GM18951 (cell line): ENCODE results near the gene HLA-F.

Experiments used
- POLR2A ChIP-seq: IDR thresholded peaks from 4 replicates; pipeline ENCODE4 v1.6.1; 2011; ENCODE audit warnings: mild to moderate bottlenecking; ENCODE audit not compliant: insufficient read length, insufficient read depth; ENCODE audit errors: extremely low read depth
- in situ Hi-C: fragments of 300-500 bp; cut with MboI; formaldehyde crosslinking; loops from one replicate; pipeline ENCODE4 v1.12.0; 2022; ENCODE audit warnings: low sequenced_read_pairs, mixed read lengths, inconsistent platforms; ENCODE audit not compliant: unreplicated experiment

HLA-F gene

DNA sequence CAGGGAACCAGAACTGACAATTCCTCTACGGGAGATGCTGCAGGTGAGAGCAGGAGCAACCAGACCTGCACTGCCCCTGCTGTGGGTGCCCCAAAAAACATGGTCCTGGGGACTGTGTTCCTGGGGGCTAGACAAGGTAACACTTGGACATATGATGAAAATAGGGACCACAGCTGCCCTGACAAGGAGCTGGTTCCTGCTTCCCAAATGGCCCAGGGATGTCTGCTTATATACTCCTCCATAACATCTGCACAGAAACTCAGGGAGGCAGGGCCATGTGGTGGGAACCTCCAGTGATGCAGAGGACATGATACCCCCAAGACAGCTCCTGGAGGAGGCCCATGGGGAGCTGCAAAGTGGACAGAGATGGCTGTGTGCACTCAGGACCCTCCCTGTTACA is 19.8 kb downstream of the HLA-F start:
- in situ Hi-C loops, result no loop called here
- TF ChIP-seq POLR2A, result no peak

DNA sequence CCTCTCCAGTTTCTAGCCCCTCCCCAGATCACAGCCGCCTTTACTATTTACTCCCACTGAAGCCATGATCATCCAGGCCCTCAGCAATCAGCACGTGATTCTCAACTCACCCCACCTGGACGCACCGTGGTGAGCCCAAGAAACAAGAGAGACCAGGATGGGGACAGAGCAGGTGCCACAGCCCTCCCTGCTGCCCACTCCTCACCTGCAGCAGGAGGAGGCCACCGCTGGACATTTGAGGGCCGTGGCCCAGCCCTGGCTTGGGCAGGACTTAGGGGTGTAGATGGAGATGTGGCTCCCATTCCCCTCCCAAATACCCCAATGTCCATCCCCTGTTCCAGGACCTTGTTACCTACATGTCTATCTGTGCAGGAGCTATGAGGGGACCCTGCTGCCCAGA is 20.3 kb downstream of the HLA-F start:
- no peak for TF ChIP-seq POLR2A
- in situ Hi-C loops, result no loop called here

DNA sequence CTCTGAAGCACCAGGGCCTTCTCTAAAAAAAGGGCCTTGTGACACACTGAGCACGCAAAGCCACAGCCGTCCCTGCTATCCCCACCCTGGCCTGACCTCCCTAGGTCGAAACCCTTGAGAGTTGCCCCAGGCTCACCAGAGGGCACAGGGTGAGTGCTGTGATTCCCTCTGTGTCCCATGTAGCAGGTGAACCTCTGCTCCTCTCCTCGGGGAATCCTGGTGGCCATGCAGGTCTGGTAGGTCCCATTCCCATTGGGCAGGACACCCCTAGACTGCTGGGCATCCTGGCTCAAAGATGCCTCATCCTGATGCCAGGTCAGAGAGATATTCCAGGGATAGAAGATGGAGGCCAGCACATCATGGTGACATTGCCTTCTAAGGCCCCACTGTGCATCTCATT is 20.9 kb downstream of the HLA-F start:
- TF ChIP-seq POLR2A, result no peak
- in situ Hi-C loops, result no loop called here

DNA sequence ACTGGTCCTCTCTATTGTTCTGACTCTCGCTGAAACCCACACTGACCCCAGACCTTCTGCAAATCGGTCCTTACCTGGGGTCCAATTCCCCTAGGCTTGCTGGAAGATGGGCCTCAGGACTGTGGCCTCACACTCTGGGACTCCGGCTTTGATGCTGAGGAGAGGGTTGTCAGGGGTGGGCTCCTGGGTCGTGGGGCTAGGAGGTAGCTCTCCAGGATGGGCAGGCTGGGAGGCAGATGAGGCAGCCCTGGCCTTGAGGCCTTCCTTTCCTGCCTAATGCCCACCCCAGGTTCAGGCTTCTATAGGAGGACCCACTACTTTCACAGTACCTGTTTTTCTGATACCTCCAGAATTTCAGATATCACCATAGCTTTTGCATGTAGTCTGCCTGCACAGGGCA is 21.4 kb downstream of the HLA-F start:
- TF ChIP-seq POLR2A, result no peak
- in situ Hi-C loops, result no loop called here

DNA sequence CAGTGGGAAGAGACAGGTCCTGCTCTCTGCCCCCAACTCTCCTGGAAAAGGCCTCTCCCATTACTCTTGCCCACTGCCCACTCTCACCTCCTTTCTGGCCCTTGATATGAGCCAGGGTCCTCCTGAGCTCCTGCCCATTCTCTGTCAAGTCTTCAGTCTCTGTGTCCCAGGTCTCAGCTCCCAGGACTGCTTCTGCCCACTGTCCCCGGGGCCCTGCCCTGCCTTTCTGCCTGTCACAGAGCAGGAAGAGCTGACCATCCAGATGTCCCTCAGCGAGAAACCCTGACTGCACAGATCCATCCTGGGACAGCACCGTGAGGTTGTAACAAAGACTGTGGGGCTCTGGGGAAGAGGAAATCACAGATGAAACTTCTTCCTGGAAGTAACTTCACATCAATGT is 22.2 kb downstream of the HLA-F start:
- no peak for TF ChIP-seq POLR2A
- in situ Hi-C loops, result no loop called here

DNA sequence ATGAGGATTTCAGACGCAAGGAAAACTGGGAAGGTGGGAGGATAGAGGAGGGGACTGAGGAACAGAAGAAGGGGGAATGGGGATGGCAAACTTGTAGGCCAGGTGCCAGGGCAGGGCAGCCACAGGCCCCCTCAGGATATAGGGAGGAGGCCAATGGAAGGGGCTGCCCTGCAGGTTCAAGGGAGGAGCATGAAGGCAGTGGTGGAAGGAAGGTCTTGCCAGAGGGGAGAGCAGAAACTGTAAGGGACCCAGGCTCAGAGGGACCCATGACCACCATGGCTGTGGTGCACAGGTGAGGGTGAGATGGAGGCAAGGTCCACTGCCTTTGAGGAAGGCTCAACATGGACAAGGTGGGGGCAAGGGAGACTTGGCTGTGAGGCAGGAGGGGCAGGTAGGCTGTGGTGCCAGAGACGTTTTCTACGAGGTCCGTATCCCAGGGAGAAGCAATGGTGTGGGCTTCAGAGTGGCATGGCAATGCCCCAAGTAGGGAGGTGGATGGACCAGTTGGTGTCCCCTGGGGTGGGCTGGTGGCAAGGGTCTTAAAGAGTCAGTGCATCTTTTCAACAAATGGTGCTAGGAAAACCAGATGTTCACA is 22.7 kb downstream of the HLA-F start:
- no peak for TF ChIP-seq POLR2A
- in situ Hi-C loops, result no loop called here

DNA sequence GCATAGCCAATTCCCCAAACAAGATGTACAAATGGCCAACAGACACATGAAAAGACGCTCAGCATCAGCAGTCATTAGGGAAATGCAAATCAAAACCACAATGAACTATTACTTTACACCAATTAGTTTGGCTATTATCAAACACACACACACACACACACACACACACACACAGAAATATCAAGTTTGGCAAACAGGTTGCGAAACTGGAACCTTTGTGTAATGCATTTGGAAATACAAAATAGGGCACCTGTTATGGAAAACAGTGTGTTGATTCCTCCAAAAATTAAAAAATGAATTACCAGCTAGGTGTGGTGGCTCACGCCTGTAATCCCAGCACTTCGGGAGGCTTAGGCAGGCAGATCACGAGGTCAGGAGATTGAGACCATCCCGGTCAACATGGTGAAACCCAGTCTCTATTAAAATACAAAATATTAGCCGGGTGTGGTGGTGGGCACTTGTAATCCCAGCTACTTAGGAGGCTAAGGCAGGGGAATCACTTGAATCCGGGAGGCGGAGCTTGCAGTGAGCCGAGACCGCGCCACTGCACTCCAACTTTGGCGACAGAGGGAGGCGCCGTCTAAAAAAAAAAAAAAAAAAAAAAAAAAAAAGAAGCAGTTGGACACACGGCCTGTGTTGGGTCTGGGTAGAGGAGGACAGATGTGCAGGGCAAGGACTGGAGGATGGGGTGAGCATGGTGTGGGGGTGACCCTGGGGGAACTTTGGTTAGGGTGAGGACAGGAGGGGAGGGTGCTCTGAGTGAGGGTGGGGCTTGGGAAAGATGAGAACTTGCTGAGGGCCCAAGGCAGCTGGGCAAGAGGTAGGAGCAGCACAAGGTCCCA is 23.8 kb downstream of the HLA-F start:
- no peak for TF ChIP-seq POLR2A

DNA sequence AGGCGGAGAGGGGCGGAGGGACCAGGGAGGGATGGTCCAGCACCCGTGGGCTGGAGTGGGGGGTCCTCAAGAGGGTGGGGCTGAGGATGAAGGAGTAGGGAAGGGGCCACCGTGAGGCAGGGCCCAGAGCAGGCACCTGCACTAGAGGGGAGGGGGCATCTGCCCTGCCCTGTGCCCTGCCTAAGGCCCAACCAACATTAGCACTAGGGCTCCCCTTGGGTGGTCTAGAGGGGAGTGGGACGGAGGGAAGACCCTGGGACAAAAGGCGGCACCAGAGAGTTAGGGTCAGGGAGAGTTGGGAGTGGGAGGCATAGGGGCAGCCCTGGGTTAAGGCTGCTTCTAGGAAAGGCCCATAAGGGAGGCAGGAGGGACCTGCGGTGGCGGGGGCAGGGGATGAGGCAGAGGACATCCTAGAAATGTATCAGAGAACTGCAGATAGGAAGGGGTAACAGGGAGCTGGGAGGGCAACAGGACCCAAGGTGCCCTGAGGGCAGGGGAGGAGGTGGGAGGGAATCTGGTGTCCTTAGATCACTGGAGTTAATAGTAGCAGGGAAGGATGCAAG is 24.5 kb downstream of the HLA-F start:
- TF ChIP-seq POLR2A, result no peak
- in situ Hi-C loops, result no loop called here

More for the DNA sequence above, 23.8 kb downstream of the HLA-F start:
- in situ Hi-C loops, result no loop called here

DNA sequence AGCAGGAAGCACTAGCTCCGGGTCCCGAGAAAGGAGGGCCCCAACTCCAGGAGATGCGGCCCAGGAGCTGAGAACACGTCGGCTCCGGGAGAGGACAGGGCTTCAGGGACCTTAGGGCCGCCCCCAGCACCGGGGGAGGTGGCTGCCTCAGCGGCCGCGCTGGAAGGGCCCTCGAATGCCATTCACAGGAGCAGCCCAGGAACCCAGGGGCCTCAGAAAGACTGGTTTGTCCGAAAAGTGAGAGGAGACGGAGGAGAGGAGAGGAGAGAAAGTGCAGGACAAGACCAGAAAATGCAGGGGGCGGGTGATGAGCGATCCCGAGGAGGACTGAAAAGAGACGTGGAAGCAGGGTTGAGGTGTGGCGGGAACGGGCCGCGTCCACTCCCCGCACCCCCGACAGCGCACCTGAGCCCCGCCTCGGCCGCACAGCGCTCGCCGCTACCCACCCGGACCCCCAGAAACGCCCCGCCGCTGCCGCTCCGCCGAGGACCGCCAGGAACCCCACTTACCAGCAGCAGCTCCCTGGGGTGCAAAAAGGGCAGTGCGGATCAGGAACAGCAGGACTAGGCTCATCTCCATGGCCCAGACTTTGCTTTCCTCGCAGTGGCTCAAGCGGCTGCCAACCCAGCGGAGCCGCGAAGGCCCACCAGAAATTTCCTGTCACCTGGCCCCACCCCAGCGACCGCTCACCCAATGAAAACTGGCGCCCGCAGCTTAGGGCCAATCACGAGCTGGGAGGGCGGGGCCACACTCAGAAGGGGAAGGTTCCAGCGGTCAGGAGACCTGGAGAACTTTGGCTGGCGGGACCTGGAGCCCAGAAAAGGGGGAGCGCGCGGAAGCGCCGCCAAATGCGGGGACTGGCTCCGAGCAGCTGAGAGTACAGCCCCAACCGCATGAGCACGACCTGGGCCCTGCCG is 25.4 kb downstream of the HLA-F start:
- TF ChIP-seq POLR2A, result peak; percentile 69
- in situ Hi-C loops, result no loop called here

DNA sequence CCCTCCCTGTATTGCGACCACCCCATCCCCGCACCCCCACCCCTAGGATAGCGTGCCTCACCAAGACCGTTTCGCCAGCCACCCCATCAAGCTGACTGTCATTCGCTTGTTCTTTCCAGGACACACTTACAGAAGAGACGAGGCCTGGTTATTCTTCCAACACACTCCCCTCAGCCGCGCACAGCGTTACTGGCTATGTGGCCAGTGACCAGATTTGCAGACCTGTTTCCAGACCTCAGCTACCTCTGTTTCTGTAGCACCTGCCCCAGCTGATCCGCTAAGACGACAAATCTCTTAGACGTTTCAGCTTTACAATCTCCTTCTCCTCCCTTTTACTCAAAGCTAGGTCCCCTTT is 26.1 kb downstream of the HLA-F start:
- in situ Hi-C loops, result no loop called here
- TF ChIP-seq POLR2A, result no peak

DNA sequence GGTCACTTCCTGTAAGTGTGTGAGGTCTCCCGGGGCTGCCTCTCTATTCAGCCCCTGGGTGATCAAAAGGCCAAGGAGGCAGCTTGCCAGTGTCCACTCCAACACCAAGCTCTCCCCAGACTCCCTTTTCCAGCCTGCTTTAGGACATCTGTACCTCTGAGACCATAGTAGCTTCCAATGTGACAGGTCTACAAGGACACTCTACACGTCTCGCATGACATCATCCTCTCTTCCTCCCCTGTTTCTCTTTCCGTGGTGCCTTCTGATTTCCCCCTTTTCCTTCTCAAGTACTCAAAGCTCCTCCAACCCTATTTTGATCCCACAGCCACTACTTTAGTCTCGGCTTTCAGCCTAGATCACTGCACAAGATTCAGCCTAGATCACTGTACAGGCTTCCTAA is 26.4 kb downstream of the HLA-F start:
- in situ Hi-C loops, result no loop called here
- no peak for TF ChIP-seq POLR2A

DNA sequence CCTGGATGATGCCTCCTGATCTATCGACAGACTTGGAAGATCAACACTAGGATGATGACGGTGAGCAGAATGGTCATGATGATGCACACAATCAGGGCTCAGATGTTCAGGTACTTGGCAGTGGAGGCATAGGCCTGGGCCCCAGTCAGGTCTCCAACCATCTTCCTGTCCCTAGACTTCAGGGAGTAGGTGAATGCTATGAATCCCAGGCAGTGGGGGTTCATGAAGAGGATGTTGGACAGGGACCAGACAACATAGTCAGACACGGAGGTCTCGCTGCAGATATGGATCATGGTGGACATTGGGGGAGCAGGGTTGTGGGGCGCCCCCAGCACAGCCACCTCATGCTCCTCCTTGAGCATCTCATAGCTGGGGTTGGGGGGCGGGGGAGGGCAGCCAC is 27.5 kb downstream of the HLA-F start:
- no peak for TF ChIP-seq POLR2A
- in situ Hi-C loops, result no loop called here

DNA sequence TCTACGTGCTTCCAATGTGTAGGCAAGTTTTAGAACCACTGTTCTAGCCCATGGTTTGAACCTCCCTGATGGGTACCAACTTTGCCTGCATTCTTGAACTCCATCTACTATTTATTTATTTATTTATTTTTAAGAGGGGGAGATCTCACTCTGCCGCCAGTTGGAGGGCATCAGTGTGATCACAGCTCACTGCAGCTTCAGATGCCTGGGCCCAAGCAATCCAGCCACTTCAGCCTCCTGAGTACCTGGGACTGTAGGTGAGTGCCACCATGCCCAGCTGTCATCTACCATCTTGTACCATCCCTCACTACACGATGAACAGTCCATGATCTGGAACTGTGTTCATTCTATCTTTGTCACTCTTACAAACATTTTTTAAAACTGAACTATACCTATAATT is 28.2 kb downstream of the HLA-F start:
- no peak for TF ChIP-seq POLR2A
- in situ Hi-C loops, result no loop called here
